HS-27A (cell line): ENCODE data around the gene IL13.

Experiments
- DNase-seq: peaks from one replicate; pipeline ENCODE4 v3.0.0-alpha.2; 2012; ENCODE audit warnings: low read depth, missing footprints

The IL13 gene

GRCh38 chr5:132669966-132670882 is 12.3 kb downstream of the IL13 start:
- no peak for DNase-seq

- no peak for DNase-seq
Observed at GRCh38 chr5:132671000-132671399, 13.0 kb downstream of the IL13 start.

GRCh38 chr5:132673488-132673887 is 15.5 kb downstream of the IL13 start:
- no peak for DNase-seq

GRCh38 chr5:132673939-132674630 is 16.1 kb downstream of the IL13 start, which contains the start of gene IL4:
IL4 (plus strand) TSS chr5:132673989; CDS start chr5:132674051, 62 bp downstream.
- DNase-seq: no peak

- peak; percentile 64 for DNase-seq
Observed at GRCh38 chr5:132674671-132675506, 16.9 kb downstream of the IL13 start.

- DNase-seq: no peak
Observed at GRCh38 chr5:132675936-132676689, 18.1 kb downstream of the IL13 start.

- DNase-seq: peak; percentile 59
Observed at GRCh38 chr5:132677191-132677590, 19.2 kb downstream of the IL13 start.

GRCh38 chr5:132677682-132678400 is 19.9 kb downstream of the IL13 start:
- no peak for DNase-seq

- DNase-seq: no peak
Observed at GRCh38 chr5:132678735-132679134, 20.8 kb downstream of the IL13 start.

GRCh38 chr5:132679166-132679565 is 21.2 kb downstream of the IL13 start:
- DNase-seq: no peak

- no peak for DNase-seq
Observed at GRCh38 chr5:132679717-132680380, 21.9 kb downstream of the IL13 start.

- DNase-seq: no peak
Observed at GRCh38 chr5:132680780-132681475, 23.0 kb downstream of the IL13 start.

- DNase-seq: no peak
Observed at GRCh38 chr5:132681476-132681831, 23.5 kb downstream of the IL13 start.

- no peak for DNase-seq
Observed at GRCh38 chr5:132681983-132682382, 24.0 kb downstream of the IL13 start.

GRCh38 chr5:132684491-132684890 is 26.5 kb downstream of the IL13 start:
- no peak for DNase-seq

- no peak for DNase-seq
Observed at GRCh38 chr5:132684922-132685720, 27.1 kb downstream of the IL13 start.

- DNase-seq: no peak
Observed at GRCh38 chr5:132686193-132686592, 28.2 kb downstream of the IL13 start.

GRCh38 chr5:132687995-132688394 is 30.0 kb downstream of the IL13 start:
- no peak for DNase-seq
